NT2/D1 (cell line): Measurements from ENCODE around the gene AHNAK2.

Source experiments
- SUZ12 ChIP-seq: IDR thresholded peaks from 2 replicates; pipeline ENCODE4 v1.6.1; 2011; ENCODE audit not compliant: insufficient read length, insufficient read depth; ENCODE audit errors: extremely low read depth
- ZNF274 ChIP-seq: IDR thresholded peaks from 2 replicates; pipeline ENCODE4 v1.6.1; 2011; ENCODE audit warnings: mild to moderate bottlenecking, low read depth, low read length

GRCh38 chr14:104924421-104925213 lies 53.6 kb downstream of the AHNAK2 start, which contains the start of gene PLD4:
- TF ChIP-seq SUZ12 (no peak), ZNF274 (no peak)
